ENCODE measurements around the gene SENP1.

SENP1 gene

DNA sequence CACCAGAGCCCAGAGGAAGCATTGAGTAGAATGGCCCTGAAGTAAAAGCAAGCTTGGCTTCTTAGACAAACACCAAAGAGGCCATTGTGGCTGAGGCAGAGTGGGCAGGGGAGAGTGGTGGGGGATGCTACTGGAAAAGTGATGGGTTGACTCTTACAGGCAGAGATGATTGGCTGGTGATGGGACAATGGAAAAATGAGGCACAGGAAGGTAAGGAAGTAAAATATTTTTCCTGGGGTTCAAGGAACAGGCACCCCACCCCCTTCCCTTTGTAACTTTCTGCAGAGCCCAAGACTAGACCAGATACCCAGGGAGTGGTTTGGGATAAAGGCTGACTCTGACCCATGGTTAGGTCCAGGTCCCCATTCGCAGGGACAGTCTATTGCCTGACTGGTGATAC is 66.7 kb downstream of the SENP1 start:
- no peak overlapping the region for H3K27ac ChIP-seq (ENCODE audit: low read depth, low read length)
- no peaks in the 10 kb centered on the region for H3K9me3 ChIP-seq (ENCODE audit: control insufficient read depth in 1 of 2, low read length in 2 of 2)
- peaks cover 8 to 21% of the 10 kb centered on the region in 2 donors for H3K4me1 ChIP-seq (ENCODE audit: control insufficient read depth in 1 of 2, insufficient read depth in 2 of 2, low read length in 2 of 2)
- no peak overlapping the region for H3K9ac ChIP-seq (ENCODE audit: low read depth in 1 of 2, low read length in 2 of 2)
- H3K4me3 ChIP-seq (ENCODE audit: low read depth in 1 of 2, low read length in 2 of 2), result no peak overlapping the region
- no peaks in the 10 kb centered on the region for H3K27me3 ChIP-seq (ENCODE audit: control insufficient read depth in 1 of 2, insufficient read depth in 2 of 2, low read length in 2 of 2)
- H3K36me3 ChIP-seq (ENCODE audit: control insufficient read depth in 1 of 2, insufficient read depth in 2 of 2, low read length in 2 of 2), result peaks cover 0 to 6% of the 10 kb centered on the region in 2 donors

DNA sequence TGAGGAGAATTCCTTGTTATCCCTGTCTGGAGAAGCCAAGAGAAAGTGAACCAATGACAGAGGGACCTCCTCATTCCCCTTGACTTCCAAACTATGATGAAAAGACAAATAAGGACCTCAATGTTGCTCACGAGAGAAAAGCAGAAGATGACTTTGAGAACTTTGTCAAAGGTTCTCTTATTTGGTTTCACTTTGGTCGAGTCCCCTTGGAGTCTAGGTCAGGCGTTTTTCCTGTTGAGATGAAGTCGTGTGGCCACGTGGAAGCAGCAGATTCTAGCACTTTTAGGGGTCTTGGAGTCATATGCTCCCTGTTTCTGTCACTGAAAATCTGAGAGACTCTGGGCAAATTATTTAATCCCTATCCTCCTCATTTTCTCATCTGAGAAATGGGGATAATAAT is 67.8 kb downstream of the SENP1 start:
- Histone ChIP-seq H3K9ac (ENCODE audit: low read depth in 1 of 2, low read length in 2 of 2) (no peak overlapping the region), H3K4me1 (ENCODE audit: control insufficient read depth in 1 of 2, insufficient read depth in 2 of 2, low read length in 2 of 2) (peaks cover 8 to 21% of the 10 kb centered on the region in 2 donors), H3K9me3 (ENCODE audit: control insufficient read depth in 1 of 2, low read length in 2 of 2) (no peaks in the 10 kb centered on the region), H3K27me3 (ENCODE audit: control insufficient read depth in 1 of 2, insufficient read depth in 2 of 2, low read length in 2 of 2) (no peaks in the 10 kb centered on the region), H3K4me3 (ENCODE audit: low read depth in 1 of 2, low read length in 2 of 2) (no peak overlapping the region), H3K27ac (ENCODE audit: low read depth, low read length) (no peak overlapping the region), H3K36me3 (ENCODE audit: control insufficient read depth in 1 of 2, insufficient read depth in 2 of 2, low read length in 2 of 2) (peaks cover 0 to 6% of the 10 kb centered on the region in 2 donors)

DNA sequence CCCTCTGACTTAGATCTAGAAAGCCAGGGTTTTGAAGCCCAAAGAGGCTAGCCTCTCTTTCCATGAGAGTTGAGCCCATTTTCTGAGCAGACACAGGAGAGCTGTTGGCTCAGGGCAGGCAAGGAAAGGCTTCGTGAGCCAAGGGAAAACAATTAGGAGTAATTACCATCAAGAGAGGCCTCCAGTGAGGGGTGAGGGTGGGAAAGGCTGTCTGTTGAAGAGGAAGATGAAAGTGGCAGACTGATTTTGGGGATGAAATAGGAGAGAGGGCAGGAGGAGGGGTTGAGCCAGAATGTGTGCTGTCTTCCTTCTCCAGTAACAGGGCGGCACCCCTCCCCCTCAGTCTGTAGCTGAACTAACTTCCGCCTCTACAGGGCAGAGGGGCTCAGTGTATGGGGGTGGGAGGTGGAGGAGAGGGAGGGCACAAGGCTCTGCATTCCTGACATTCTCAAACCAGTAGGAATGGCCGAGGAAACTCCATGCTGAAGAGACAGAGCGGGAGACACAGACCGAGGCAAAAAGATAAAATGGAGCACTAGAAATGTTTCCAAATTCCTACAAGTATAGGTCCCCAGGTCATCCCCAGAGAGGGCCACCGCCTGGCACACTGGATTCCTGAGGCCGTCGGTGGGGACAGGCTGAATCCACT is 68.5 kb downstream of the SENP1 start:
- no peak overlapping the region for H3K4me3 ChIP-seq (ENCODE audit: low read depth in 1 of 2, low read length in 2 of 2)
- H3K4me1 ChIP-seq (ENCODE audit: control insufficient read depth in 1 of 2, insufficient read depth in 2 of 2, low read length in 2 of 2), result peaks cover 8 to 21% of the 10 kb centered on the region in 2 donors
- H3K36me3 ChIP-seq (ENCODE audit: control insufficient read depth in 1 of 2, insufficient read depth in 2 of 2, low read length in 2 of 2), result peaks cover 0 to under 1% of the 10 kb centered on the region in 2 donors
- H3K9ac ChIP-seq (ENCODE audit: low read depth in 1 of 2, low read length in 2 of 2), result no peak overlapping the region
- H3K27ac ChIP-seq (ENCODE audit: low read depth, low read length), result no peak overlapping the region
- no peaks in the 10 kb centered on the region for H3K27me3 ChIP-seq (ENCODE audit: control insufficient read depth in 1 of 2, insufficient read depth in 2 of 2, low read length in 2 of 2)
- H3K9me3 ChIP-seq (ENCODE audit: control insufficient read depth in 1 of 2, low read length in 2 of 2), result no peaks in the 10 kb centered on the region

DNA sequence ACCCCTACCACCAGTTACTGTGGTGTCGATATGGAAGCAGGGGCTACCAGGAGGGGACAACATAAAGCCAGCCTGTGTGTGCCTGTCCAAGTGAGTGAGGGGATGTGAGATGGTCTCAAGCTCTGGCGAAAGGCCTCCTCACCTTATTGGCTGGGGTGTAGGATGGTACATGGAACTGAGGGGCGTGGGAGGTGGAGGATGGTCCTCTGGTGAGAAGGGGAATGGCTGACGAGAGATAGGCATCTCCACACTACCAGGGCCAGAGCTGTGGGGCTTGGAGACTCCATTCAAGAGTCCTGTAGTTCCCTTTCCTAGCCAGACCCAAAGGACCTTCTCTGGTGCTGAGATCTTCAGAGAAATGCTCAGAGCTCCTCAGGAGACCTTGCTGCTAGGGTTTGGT is 69.1 kb downstream of the SENP1 start:
- H3K9ac ChIP-seq (ENCODE audit: low read depth in 1 of 2, low read length in 2 of 2), result no peak overlapping the region
- no peak overlapping the region for H3K4me3 ChIP-seq (ENCODE audit: low read depth in 1 of 2, low read length in 2 of 2)
- H3K4me1 ChIP-seq (ENCODE audit: control insufficient read depth in 1 of 2, insufficient read depth in 2 of 2, low read length in 2 of 2), result peaks cover 8 to 21% of the 10 kb centered on the region in 2 donors
- H3K27me3 ChIP-seq (ENCODE audit: control insufficient read depth in 1 of 2, insufficient read depth in 2 of 2, low read length in 2 of 2), result no peaks in the 10 kb centered on the region
- no peaks in the 10 kb centered on the region for H3K9me3 ChIP-seq (ENCODE audit: control insufficient read depth in 1 of 2, low read length in 2 of 2)
- no peaks in the 10 kb centered on the region for H3K36me3 ChIP-seq (ENCODE audit: control insufficient read depth in 1 of 2, insufficient read depth in 2 of 2, low read length in 2 of 2)
- no peak overlapping the region for H3K27ac ChIP-seq (ENCODE audit: low read depth, low read length)

DNA sequence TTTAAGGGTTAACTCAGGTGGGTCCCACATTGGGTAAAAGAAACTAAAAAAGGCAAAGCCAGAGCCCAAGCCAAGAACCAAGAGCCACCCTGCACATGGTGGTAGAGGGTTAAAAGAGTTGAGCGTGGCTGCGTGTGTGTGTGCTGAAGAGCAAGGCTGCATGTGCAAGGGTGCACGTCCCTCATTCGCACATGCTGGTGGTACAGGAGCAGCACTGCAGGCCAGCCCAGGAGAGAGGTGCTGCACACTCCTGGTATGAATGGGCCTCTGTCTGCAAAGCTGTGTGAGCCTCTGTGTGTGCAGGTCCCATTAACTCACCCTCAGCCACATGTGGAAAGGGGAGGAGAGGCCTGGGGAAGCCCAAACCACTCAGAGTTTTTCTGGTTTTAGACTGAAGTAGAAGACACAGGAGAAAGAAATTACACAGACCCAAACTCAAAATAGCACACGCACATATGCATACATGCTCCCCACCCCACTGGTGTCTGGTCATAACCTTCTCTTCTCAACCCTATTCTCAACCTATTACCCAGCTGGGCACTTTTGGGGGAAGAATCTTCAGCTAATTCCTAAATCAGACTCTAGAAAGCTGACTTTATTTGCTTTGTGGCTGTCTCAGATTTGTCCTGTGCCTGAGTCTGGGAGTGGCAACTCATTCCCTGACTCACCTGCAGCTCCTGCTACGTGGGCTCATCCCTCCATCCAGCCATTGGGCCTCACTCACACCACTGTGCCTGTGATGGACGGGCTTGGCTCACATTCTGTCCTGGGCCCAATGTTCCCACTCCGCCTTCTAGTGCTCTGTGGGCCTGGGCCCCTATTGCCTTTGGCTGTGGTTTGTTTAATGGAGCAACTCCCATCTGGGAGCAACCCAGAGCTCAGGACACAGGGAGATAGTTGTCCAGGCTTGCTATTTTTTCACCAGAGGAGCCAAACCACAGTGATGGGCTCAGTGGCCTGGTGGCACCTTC is 70.8 kb downstream of the SENP1 start:
- Histone ChIP-seq H3K36me3 (ENCODE audit: control insufficient read depth in 1 of 2, insufficient read depth in 2 of 2, low read length in 2 of 2) (no peaks in the 10 kb centered on the region), H3K4me3 (ENCODE audit: low read depth in 1 of 2, low read length in 2 of 2) (no peak overlapping the region), H3K4me1 (ENCODE audit: control insufficient read depth in 1 of 2, insufficient read depth in 2 of 2, low read length in 2 of 2) (peaks cover 9 to 16% of the 10 kb centered on the region in 2 donors), H3K9me3 (ENCODE audit: control insufficient read depth in 1 of 2, low read length in 2 of 2) (no peaks in the 10 kb centered on the region), H3K9ac (ENCODE audit: low read depth in 1 of 2, low read length in 2 of 2) (no peak overlapping the region), H3K27ac (ENCODE audit: low read depth, low read length) (no peak overlapping the region), H3K27me3 (ENCODE audit: control insufficient read depth in 1 of 2, insufficient read depth in 2 of 2, low read length in 2 of 2) (no peaks in the 10 kb centered on the region)

DNA sequence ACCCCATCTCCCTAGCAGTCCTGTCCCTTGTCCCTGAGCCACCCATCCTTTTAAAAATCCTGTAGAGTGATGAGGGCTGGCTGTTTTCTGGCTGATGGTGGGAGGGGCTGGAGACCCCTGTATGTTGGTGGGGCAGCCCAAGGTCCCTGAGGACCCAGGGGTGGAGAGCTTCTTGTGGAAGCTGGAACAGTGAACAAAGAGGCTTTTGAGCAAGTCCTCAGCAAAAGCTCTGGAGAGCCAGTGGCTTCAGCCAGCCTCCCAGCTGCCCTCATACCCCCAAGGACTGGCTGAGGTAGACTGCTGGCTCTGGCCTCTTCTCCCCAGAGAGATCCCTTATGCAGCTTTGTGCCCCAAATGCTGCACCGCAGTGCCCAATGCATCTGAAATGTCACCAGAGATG is 72.4 kb downstream of the SENP1 start:
- Histone ChIP-seq H3K27ac (ENCODE audit: low read depth, low read length) (no peak overlapping the region), H3K4me1 (ENCODE audit: control insufficient read depth in 1 of 2, insufficient read depth in 2 of 2, low read length in 2 of 2) (peaks cover 7 to 10% of the 10 kb centered on the region in 2 donors), H3K27me3 (ENCODE audit: control insufficient read depth in 1 of 2, insufficient read depth in 2 of 2, low read length in 2 of 2) (no peaks in the 10 kb centered on the region), H3K9ac (ENCODE audit: low read depth in 1 of 2, low read length in 2 of 2) (no peak overlapping the region), H3K9me3 (ENCODE audit: control insufficient read depth in 1 of 2, low read length in 2 of 2) (no peaks in the 10 kb centered on the region), H3K4me3 (ENCODE audit: low read depth in 1 of 2, low read length in 2 of 2) (no peak overlapping the region), H3K36me3 (ENCODE audit: control insufficient read depth in 1 of 2, insufficient read depth in 2 of 2, low read length in 2 of 2) (no peaks in the 10 kb centered on the region)

DNA sequence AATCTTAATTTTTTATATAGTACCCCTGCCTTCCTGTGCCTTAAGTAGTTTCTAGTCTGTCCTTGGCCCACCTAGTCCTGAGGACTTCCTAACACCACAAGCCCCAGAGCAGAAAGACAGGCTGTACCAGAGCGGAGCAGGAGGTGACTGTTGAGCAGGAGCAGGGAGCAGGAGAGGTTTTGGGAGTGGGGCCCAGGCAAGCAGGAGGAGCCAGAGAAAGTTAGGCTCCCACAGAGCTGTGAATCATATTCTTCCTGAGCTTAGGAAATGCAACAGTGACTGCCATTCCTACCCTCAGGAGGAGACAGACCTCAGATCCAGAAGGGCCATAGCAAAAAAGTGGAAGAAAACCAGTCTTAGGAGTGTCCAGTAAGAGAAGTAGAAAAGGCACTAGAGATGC is 73.3 kb downstream of the SENP1 start:
- Histone ChIP-seq H3K27me3 (ENCODE audit: control insufficient read depth in 1 of 2, insufficient read depth in 2 of 2, low read length in 2 of 2) (no peaks in the 10 kb centered on the region), H3K4me1 (ENCODE audit: control insufficient read depth in 1 of 2, insufficient read depth in 2 of 2, low read length in 2 of 2) (peaks cover 8 to 10% of the 10 kb centered on the region in 2 donors), H3K9me3 (ENCODE audit: control insufficient read depth in 1 of 2, low read length in 2 of 2) (no peaks in the 10 kb centered on the region), H3K4me3 (ENCODE audit: low read depth in 1 of 2, low read length in 2 of 2) (no peak overlapping the region), H3K9ac (ENCODE audit: low read depth in 1 of 2, low read length in 2 of 2) (no peak overlapping the region), H3K36me3 (ENCODE audit: control insufficient read depth in 1 of 2, insufficient read depth in 2 of 2, low read length in 2 of 2) (no peaks in the 10 kb centered on the region), H3K27ac (ENCODE audit: low read depth, low read length) (no peak overlapping the region)

DNA sequence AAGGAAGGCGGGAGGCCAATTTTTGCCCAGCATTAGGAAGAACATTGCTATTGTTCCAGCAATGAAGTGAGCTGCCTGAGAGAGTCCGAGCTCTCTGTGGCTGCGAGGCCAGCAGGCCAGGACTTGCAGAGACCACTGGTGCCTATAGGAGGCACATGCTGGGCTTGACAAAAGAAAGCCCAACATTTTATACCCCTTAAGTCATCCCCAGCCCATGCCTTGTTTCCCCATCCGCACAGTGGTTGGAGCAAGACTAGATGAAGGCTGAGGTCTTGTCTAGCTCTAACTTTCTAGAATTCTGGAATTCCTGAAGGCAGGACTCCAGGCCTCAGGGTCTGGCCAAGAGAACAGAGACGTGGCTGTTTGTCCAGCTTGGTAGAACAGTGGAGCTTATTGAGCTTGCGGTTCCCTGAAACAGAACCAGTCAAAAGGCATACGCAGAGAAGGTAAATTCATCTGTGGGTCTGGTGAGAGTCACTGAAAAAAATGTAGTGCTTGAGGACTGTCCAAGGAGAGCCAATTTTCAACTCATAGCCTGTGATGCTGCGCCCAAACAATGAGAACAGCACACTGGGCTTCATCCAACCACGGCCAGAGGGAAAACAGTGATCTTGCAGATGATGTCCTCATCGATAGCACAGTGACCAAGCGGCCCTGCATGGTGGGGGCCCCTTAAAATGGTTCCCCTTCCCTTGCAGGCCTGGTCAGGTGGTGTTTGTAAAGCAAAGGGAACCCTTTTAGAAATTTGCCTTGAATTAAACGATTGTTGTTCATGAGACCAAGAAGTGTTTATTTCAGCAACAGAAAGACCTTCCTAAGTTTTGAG is 74.5 kb downstream of the SENP1 start:
- no peaks in the 10 kb centered on the region for H3K27me3 ChIP-seq (ENCODE audit: control insufficient read depth in 1 of 2, insufficient read depth in 2 of 2, low read length in 2 of 2)
- H3K9ac ChIP-seq (ENCODE audit: low read depth in 1 of 2, low read length in 2 of 2), result no peak overlapping the region
- H3K4me3 ChIP-seq (ENCODE audit: low read depth in 1 of 2, low read length in 2 of 2), result no peak overlapping the region
- H3K36me3 ChIP-seq (ENCODE audit: control insufficient read depth in 1 of 2, insufficient read depth in 2 of 2, low read length in 2 of 2), result no peaks in the 10 kb centered on the region
- no peaks in the 10 kb centered on the region for H3K9me3 ChIP-seq (ENCODE audit: control insufficient read depth in 1 of 2, low read length in 2 of 2)
- H3K27ac ChIP-seq (ENCODE audit: low read depth, low read length), result no peak overlapping the region
- peaks cover 10 to 14% of the 10 kb centered on the region in 2 donors for H3K4me1 ChIP-seq (ENCODE audit: control insufficient read depth in 1 of 2, insufficient read depth in 2 of 2, low read length in 2 of 2)

DNA sequence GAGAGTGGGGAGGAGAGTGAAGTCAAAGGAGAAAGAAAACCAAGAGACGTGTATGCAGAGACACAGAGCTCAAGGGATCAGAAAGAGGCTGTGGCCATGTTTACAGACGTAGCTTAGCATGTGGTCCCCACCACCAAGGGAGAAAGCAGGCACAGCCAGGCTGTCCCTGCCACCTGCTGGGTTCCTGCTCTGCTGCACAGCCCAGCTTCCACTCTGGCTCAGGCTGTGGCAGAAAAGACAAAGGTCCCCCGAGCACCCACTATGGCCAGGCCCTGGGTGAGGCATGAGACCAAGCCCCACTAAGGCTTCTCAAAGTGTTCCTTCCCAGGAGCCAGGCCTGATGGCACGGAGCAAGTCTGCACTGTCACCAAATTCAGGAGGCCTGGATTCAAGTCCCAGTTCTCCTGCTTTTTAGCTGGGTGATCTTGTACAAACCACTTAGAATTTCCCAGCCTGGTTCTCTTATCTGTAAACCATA is 75.7 kb downstream of the SENP1 start:
- no peak overlapping the region for H3K9ac ChIP-seq (ENCODE audit: low read depth in 1 of 2, low read length in 2 of 2)
- H3K4me1 ChIP-seq (ENCODE audit: control insufficient read depth in 1 of 2, insufficient read depth in 2 of 2, low read length in 2 of 2), result peaks cover 10 to 14% of the 10 kb centered on the region in 2 donors
- no peak overlapping the region for H3K27ac ChIP-seq (ENCODE audit: low read depth, low read length)
- H3K36me3 ChIP-seq (ENCODE audit: control insufficient read depth in 1 of 2, insufficient read depth in 2 of 2, low read length in 2 of 2), result no peaks in the 10 kb centered on the region
- H3K9me3 ChIP-seq (ENCODE audit: control insufficient read depth in 1 of 2, low read length in 2 of 2), result no peaks in the 10 kb centered on the region
- no peaks in the 10 kb centered on the region for H3K27me3 ChIP-seq (ENCODE audit: control insufficient read depth in 1 of 2, insufficient read depth in 2 of 2, low read length in 2 of 2)
- no peak overlapping the region for H3K4me3 ChIP-seq (ENCODE audit: low read depth in 1 of 2, low read length in 2 of 2)

Measured in duodenal mucosa (tissue), 2 donors.